Neural cell (in vitro differentiated cells): Measurements from ENCODE around the gene SMIM13. TPM values are rescaled to one million over a fixed set of nuclear protein-coding genes. Genes with fewer than 3 reads are reported as not detected.
"Not testable (repeated sequence)": the region's sequence is repeated elsewhere in the genome, so short reads cannot be mapped to it uniquely, and the experiment has no call there.

Experiments
- H2AFZ ChIP-seq: fragments of 200-600, 300-800 bp; sonication (generic), shearing (Covaris generic); 2 replicates; pipeline ENCODE4 v1.6.0; 2014; ENCODE audit warnings: low read depth, mild to moderate bottlenecking, antibody characterized with exemption, low read length, moderate library complexity
- H3F3A ChIP-seq: fragments of 200-600 bp; shearing (Covaris generic); 2 replicates; pipeline ENCODE4 v1.6.1; 2016; ENCODE audit warnings: mild to moderate bottlenecking, moderate library complexity, mixed read lengths, antibody characterized with exemption, low read length; ENCODE audit not compliant: insufficient read depth, poor library complexity, severe bottlenecking
- H3K27ac ChIP-seq: fragments of 200-600, 300-800 bp; sonication (generic), shearing (Covaris generic); 2 replicates; pipeline ENCODE4 v1.5.1; 2014; ENCODE audit warnings: mild to moderate bottlenecking, low read length, moderate library complexity
- H3K27me3 ChIP-seq: fragments of 300-800, 200-600 bp; sonication (generic), shearing (Covaris generic); 2 replicates; pipeline ENCODE4 v1.6.0; 2014; ENCODE audit warnings: mild to moderate bottlenecking, low read depth, low read length, moderate library complexity; ENCODE audit not compliant: insufficient read depth
- H3K36me3 ChIP-seq: fragments of 300-800, 200-600 bp; sonication (generic), shearing (Covaris generic); 2 replicates; pipeline ENCODE4 v1.5.1; 2014; ENCODE audit warnings: mild to moderate bottlenecking, antibody characterized with exemption, low read length, moderate library complexity; ENCODE audit not compliant: insufficient read depth
- H3K4me2 ChIP-seq: fragments of 300-800, 200-600 bp; sonication (generic), shearing (Covaris generic); 2 replicates; pipeline ENCODE4 v1.6.0; 2014; ENCODE audit warnings: mild to moderate bottlenecking, low read length
- H3K4me3 ChIP-seq: fragments of 300-800, 200-600 bp; sonication (generic), shearing (Covaris generic); 2 replicates; pipeline ENCODE4 v1.5.1; 2014; ENCODE audit warnings: mild to moderate bottlenecking, low read length, moderate library complexity
- H3K79me2 ChIP-seq: fragments of 200-600 bp; shearing (Covaris generic); replicated peaks from 2 replicates; pipeline ENCODE4 v1.6.0; 2014; ENCODE audit warnings: mild to moderate bottlenecking, low read length, moderate library complexity; ENCODE audit not compliant: insufficient read depth
- H3K9ac ChIP-seq: fragments of 300-800, 200-600 bp; sonication (generic), shearing (Covaris generic); 2 replicates; pipeline ENCODE4 v1.6.1; 2016; ENCODE audit warnings: mild to moderate bottlenecking, low read length, mixed read lengths
- H3K9me2 ChIP-seq: fragments of 200-600 bp; shearing (Covaris generic); 2 replicates; pipeline ENCODE4 v1.6.1; 2016; ENCODE audit warnings: mild to moderate bottlenecking, low read length, mixed read lengths; ENCODE audit not compliant: insufficient read depth
- H3K9me3 ChIP-seq: fragments of 200-600, 300-800 bp; sonication (generic), shearing (Covaris generic); 2 replicates; pipeline ENCODE4 v1.6.1; 2016; ENCODE audit warnings: mild to moderate bottlenecking, mixed run types, low read length, moderate library complexity, mixed read lengths
- H4K20me1 ChIP-seq: fragments of 200-600 bp; shearing (Covaris generic); 2 replicates; pipeline ENCODE4 v1.6.1; 2016; ENCODE audit warnings: mild to moderate bottlenecking, mixed run types; ENCODE audit not compliant: insufficient read depth
- EP300 ChIP-seq: fragments of 450-650 bp; conservative IDR thresholded peaks from 2 replicates; pipeline ENCODE4 v1.6.1; 2014; ENCODE audit warnings: antibody characterized with exemption, mild to moderate bottlenecking, moderate library complexity; ENCODE audit not compliant: poor library complexity, severe bottlenecking
- EZH2 ChIP-seq: fragments of 200-600, 300-800 bp; shearing (Covaris generic), sonication (generic); IDR thresholded peaks from 2 replicates; pipeline ENCODE4 v1.6.1; 2014; ENCODE audit warnings: antibody characterized with exemption, low read length, borderline replicate concordance, mild to moderate bottlenecking; ENCODE audit not compliant: insufficient read depth, poor library complexity, severe bottlenecking
- MXI1 ChIP-seq: fragments of 450-650 bp; conservative IDR thresholded peaks from 2 replicates; pipeline ENCODE4 v1.6.1; 2014; ENCODE audit warnings: antibody characterized with exemption, mild to moderate bottlenecking; ENCODE audit not compliant: poor library complexity, severe bottlenecking
- POLR2AphosphoS5 ChIP-seq: IDR thresholded peaks from 2 replicates; pipeline ENCODE4 v1.6.1; 2012
- RAD21 ChIP-seq: fragments of 450-650 bp; conservative IDR thresholded peaks from 2 replicates; pipeline ENCODE4 v1.6.1; 2014; ENCODE audit warnings: antibody characterized with exemption, mild to moderate bottlenecking, moderate library complexity
- REST ChIP-seq: IDR thresholded peaks from 2 replicates; pipeline ENCODE4 v1.6.1; 2012; ENCODE audit warnings: borderline replicate concordance
- SMC3 ChIP-seq: fragments of 450-650 bp; conservative IDR thresholded peaks from 2 replicates; pipeline ENCODE4 v1.6.1; 2014; ENCODE audit warnings: antibody characterized with exemption, mild to moderate bottlenecking, moderate library complexity; ENCODE audit not compliant: poor library complexity
- TAF1 ChIP-seq: IDR thresholded peaks from 2 replicates; pipeline ENCODE4 v1.6.1; 2012; ENCODE audit warnings: low read depth
- polyA plus RNA-seq: library from polyadenylated mRNA; depleted of rRNA; stranded (reverse); fragments of >200 nt; gene quantifications from 2 replicates; pipeline ENCODE4 v1.2.3, GENCODE V29; 2014
- TF ChIP-seq, protein P1 (sequence below): fragments of 450-650 bp; IDR thresholded peaks from 2 replicates; pipeline ENCODE4 v1.5.1; 2014; ENCODE audit warnings: antibody characterized with exemption, mild to moderate bottlenecking, moderate library complexity; ENCODE audit not compliant: poor library complexity, severe bottlenecking

The SMIM13 gene
- polyA plus RNA-seq, 1 donor from 2014 or later, result 51.0 TPM

DNA sequence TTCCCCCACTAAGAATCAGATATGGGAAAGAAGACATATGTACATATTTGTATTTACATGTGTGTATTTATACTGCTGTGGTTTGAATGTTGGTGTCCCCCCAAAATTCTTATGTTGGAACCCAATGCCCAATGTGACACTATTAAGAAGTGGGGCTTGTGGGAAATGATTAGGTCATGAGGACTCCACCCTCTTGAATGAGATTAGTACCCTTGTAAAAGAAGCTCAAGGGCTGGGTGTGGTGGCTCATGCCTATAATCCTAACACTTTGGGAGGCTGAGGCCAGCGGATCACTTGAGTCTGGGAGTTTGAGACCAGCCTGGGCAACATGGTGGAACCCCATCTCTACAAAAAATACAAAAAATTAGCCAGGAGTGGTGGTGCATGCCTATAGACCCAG, 3.9 kb upstream of the SMIM13 start:
- no peaks in the 10 kb centered on the region for H3K36me3 ChIP-seq
- H3K27me3 ChIP-seq, result no peaks in the 10 kb centered on the region
- H3K27ac ChIP-seq, result no peak overlapping the region
- H4K20me1 ChIP-seq, result no peaks in the 10 kb centered on the region
- no peaks in the 10 kb centered on the region for H3K9me3 ChIP-seq
- peaks cover 6% of the 10 kb centered on the region for H3F3A ChIP-seq
- no peak overlapping the region for H3K4me2 ChIP-seq
- TF ChIP-seq TAF1 (no peak), SMC3 (no peak), EP300 (no peak), EZH2 (no peak), REST (no peak), RAD21 (no peak), POLR2AphosphoS5 (no peak)
- H2AFZ ChIP-seq, result no peak overlapping the region
- H3K9me2 ChIP-seq, result no peaks in the 10 kb centered on the region
- H3K9ac ChIP-seq, result no peak overlapping the region
- no peak overlapping the region for H3K4me3 ChIP-seq
- peaks cover 2% of the 10 kb centered on the region for H3K79me2 ChIP-seq

DNA sequence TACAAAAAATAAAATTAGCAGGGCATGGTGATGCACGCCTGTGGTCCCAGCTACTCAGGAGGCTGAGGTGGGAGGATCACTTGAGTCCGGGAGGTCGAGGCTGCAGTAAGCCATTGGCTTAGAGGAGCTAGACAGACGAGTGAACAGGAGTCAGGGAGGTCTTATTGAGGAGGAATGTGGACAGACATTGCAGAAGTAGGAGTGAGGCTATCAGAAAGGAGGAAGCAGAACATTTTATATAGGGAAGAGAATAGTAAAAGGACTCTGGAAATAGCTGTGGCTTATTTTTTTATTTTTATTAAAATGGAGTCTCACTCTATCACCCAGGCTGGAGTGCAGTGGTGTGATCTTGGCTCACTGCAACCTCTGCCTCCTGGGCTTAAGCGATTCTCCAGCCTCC, 2.5 kb upstream of the SMIM13 start:
- not testable (repeated sequence) for H4K20me1 ChIP-seq, H3K27ac ChIP-seq

DNA sequence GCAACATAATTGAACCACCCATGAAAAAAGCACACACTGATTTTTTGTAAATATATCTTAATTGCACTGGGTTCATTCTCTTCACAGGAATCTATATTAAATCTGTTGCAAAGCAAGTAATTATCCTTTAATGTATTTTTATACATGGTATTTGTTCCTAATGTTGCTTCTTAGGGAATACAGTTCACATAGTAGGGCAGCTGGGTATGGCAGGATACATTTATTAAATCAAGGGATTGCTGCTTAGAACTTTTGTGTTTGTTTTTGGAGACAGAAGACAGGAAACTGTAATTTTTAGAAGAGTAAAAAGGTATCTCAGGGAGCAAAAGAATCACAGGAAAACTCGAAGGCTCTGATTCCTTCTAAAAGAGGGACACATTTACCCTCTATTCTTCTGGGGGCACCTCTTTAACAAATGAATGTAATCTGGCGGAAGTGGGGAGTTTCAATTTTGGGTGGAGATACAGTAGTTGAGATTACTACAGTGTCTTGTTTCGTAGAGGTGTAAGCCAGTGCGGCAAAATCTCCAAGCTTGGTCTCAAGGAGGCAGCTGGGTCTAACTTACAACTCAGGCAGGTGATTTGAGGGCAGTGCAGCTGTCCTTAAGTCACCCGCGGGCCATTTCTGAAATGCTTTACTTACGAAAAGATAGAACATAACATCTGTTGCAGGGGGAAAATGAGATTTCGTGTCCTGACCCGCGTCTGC, 812 bp upstream of the SMIM13 start:
- Histone ChIP-seq H3K79me2 (peaks cover 24% of the 10 kb centered on the region), H3K4me2 (peak overlapping the region; percentile 40), H3K36me3 (no peaks in the 10 kb centered on the region), H3K9ac (peak overlapping the region; percentile 93), H3F3A (peaks cover 9% of the 10 kb centered on the region), H3K27me3 (no peaks in the 10 kb centered on the region), H2AFZ (peak overlapping the region; percentile 92), H3K4me3 (peak overlapping the region; percentile 97), H3K27ac (peak overlapping the region; percentile 79), H4K20me1 (no peaks in the 10 kb centered on the region), H3K9me2 (no peaks in the 10 kb centered on the region), H3K9me3 (no peaks in the 10 kb centered on the region)
- no peak for TF ChIP-seq REST
- no peak for TF ChIP-seq POLR2AphosphoS5
- TF ChIP-seq, protein P1, sequence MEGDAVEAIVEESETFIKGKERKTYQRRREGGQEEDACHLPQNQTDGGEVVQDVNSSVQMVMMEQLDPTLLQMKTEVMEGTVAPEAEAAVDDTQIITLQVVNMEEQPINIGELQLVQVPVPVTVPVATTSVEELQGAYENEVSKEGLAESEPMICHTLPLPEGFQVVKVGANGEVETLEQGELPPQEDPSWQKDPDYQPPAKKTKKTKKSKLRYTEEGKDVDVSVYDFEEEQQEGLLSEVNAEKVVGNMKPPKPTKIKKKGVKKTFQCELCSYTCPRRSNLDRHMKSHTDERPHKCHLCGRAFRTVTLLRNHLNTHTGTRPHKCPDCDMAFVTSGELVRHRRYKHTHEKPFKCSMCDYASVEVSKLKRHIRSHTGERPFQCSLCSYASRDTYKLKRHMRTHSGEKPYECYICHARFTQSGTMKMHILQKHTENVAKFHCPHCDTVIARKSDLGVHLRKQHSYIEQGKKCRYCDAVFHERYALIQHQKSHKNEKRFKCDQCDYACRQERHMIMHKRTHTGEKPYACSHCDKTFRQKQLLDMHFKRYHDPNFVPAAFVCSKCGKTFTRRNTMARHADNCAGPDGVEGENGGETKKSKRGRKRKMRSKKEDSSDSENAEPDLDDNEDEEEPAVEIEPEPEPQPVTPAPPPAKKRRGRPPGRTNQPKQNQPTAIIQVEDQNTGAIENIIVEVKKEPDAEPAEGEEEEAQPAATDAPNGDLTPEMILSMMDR, result no peak
- no peak for TF ChIP-seq MXI1
- TF ChIP-seq RAD21, result no peak

More for the DNA sequence above, 2.5 kb upstream of the SMIM13 start:
- H3K9me3 ChIP-seq, H3F3A ChIP-seq, H3K27me3 ChIP-seq, H3K4me3 ChIP-seq, H3K36me3 ChIP-seq, H2AFZ ChIP-seq, H3K9me2 ChIP-seq, H3K4me2 ChIP-seq, H3K9ac ChIP-seq: not testable (repeated sequence)
- peaks cover 15% of the 10 kb centered on the region for H3K79me2 ChIP-seq
